ENCODE data around the gene PRKX.
"Not testable (repeated sequence)": the region's sequence is repeated elsewhere in the genome, so short reads cannot be mapped to it uniquely, and the experiment has no call there.

Gene PRKX

DNA sequence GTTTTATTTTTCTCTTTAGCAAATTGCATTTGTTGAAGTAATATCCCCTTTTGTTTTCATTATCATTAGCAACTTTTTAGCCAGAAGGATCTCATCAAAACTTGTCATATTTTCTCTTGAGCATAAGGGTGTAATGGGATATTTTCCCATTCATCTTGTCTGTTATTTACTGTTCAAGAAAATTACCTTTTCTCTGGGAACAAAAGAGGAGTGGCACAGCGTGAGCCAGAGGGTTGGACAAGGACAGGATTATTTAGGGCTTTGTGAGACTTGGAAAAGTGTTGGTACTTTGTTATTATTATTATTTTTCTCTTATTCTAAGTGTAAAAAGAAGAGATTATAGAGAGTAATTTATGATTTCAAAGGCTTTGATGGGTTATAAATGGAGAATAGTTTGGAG, 135.9 kb downstream of the PRKX start:
- no peak for DNase-seq (ENCODE audit: low read depth, low spot score)

DNA sequence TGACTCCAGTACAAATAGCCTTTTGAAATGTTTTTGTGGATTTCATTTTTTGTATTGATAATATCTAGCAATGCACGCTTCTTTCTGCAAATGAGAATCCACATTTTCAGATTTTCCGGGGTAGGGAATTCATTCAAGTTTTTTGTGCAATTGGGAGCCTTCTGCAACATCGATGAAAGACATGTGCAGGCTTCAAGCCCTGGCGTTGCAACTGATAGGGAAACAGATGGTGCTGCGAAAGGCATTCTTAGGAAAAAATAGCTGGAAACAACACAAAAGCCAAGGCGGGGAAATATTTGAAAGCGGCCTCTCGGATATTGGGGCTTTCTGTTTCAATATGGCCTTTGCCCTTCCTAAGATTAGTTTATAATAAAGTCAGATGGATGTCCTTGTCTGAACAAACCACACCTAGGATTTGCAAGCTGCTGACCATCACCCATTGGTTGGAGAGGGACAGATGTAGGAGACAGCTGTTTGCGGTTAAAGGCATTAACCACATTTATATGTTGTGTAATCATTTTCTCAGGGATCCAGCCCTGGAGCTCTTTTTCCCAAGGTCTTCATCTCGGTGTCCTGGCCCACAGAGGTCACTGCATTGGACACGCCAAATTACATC, 136.5 kb downstream of the PRKX start:
- DNase-seq (ENCODE audit: low read depth, low spot score): no peak

DNA sequence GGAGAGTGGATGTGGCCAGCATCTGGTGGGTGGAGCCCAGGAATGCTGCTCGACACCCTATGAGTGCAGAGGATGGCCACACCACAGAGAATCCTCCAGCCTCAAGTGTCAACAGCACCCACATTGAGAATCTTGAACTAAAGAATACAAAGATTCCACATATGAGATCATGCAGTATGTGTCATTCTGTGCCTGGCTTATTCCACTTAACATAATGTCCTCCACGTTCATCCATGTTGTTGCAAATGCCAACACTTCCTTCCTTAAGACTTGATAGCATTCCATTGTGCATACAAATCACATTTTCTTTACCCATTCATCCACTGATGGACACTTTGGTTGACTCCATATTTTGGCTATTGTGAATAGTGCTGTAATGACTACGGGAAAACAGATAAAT, 145.8 kb downstream of the PRKX start:
- DNase-seq (ENCODE audit: low read depth, low spot score): peak; percentile 3

DNA sequence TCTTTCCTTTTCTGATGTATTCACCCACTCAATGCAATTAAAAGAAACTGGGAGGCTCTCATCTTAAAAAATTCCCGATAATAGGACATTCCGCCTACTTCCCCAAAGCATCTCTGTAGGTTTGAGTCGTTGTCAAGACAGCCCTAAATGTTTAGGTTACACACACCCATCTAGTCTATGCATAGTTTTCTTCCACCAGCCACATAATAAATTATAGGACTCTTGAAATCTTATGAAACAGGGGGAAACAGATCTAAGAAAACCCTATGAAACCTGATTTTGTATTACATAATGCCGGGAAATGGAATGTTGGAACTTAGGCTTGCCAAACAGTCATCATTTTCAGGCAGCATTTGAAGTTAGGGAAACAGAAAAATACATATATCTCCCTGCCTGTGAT, 150.0 kb downstream of the PRKX start:
- no peak for DNase-seq (ENCODE audit: low read depth, low spot score)

DNA sequence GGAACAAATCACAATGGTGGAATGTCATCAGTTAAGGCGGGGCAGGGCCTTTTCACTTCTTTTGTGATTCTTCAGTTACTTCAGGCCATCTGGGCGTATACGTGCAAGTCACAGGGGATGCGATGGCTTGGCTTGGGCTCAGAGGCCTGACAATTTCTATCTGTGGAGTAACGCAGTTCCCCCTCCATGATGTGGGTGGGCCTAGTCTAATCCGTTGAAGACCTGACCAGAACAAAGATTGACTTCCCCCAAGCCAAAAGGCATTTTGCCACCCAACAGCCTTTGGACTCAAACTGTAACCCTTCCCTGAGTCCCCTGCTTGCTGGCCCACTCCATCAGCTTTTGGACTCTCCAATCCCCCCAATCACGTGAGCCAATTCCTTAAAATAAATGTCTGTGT, 153.4 kb downstream of the PRKX start:
- DNase-seq (ENCODE audit: low read depth, low spot score): not testable (repeated sequence)

Measured in astrocyte of the hippocampus (primary cell).